GDM1 (cell line): Measurements from ENCODE around the gene ATP2B3.

Experiments
- DNase-seq: peaks from one replicate; lab custom pipeline; 2025; lab: John Stamatoyannopoulos, UW

Gene ATP2B3

GRCh38 chrX:153568451-153569011, 51.1 kb downstream of the ATP2B3 start:
- no peak for DNase-seq

DNA sequence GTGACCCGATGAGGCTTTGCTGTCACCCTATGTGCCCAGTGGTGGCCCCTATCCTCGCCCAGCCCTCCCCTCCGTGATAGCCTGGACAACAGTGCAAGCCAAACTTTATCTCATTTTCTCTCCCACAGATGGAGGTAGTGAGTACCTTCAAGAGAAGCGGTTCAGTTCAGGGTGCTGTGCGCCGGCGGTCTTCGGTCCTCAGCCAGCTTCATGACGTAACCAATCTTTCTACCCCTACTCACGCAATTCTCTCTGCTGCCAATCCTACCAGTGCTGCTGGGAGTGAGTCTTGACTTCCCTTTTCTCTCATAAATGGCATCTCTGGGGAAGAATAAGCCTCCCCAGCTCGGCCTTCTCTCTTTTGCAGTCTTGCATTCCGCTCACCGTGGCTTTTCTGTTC, 52.0 kb downstream of the ATP2B3 start:
- no peak for DNase-seq

- DNase-seq = no peak
Observed at GRCh38 chrX:153571534-153571908, 54.1 kb downstream of the ATP2B3 start.

DNA sequence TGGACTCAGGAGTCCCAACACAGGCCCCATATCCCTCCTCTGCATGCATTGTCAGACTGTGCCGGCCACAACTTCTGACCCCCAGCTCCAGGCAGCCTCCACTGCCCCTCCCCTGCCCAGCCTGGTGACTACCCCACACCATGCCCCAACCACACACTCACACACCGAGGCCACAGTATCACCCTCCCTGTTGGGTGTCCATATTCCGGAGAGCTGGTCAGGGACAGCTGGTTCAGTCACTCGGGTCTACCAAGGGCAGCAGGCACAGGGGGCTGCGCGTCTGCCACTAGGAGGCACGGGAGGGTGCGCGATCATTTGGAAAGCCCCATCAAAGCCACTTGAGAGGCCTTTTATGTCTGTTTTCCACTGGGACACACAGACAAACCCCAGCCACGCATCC, 55.2 kb downstream of the ATP2B3 start:
- no peak for DNase-seq

DNA sequence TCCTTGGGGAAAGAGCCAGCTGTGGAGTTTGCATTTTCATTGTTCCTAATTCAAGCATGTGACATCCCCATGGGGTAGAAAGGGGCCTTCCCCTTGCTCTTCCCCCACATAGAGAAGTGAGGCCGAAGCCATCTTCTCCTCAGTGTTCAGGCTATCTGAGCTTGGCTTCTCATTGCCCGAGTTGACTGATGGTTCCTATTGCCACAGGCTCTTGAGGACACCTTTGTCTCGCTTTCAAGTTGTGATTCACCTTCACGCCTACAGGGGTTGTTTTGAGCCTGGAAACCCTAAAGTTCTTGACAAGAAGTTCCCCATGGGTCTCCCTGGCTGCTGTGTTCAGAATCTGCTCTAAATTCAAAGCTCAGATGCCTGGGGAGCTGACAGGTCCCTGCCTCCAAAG, 56.5 kb downstream of the ATP2B3 start:
- no peak for DNase-seq

DNA sequence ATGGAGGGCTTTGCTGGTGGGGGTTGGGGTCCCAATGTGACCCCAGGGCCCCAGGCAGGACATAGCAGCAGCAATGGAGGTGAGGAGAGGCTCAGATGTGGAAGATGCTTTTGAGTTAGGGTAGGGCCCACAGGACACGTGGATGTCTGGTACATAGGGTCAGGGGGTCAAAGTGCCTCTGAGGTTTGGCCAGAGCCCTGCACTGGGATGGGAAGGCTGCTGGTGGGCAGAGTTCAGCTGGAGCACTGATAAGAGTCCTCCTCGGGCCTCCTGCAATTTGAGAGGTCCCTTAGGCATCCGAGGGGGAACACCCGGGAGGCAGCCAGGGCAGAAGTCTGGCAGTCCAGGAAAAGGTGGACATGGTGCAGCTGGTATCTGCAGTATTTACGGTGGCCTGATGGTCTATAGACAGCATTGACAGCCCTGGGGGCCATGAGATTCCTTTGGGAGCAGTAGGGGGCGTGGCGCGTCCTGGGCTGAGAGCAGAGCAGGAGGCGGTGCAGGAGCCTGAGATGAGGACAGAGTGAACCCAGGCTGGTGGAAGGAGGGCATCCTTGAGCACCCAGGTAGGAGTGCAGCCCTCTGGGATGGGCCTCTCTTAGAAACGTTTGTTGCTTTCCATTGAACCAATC, 58.9 kb downstream of the ATP2B3 start:
- no peak for DNase-seq

DNA sequence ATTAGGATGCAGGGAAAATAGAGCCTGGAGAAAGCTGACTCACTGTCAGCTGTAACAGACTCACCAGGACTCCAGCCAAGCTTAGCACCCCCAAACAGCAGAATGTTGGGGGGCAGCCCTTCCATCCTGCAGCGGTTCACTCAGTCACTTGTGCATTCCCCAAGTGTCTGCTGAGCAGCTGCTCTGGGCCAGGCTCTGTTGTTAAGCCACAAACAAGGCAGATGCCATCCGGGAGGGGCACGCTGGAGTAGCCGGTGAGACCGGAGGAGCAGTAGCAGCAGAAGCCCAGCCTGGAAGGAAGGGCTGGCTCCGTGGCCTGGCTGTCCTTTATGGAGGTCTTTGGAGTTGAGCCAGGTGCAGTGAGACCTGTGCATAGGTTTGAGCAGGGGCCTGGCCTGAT, 59.5 kb downstream of the ATP2B3 start:
- no peak for DNase-seq

DNA sequence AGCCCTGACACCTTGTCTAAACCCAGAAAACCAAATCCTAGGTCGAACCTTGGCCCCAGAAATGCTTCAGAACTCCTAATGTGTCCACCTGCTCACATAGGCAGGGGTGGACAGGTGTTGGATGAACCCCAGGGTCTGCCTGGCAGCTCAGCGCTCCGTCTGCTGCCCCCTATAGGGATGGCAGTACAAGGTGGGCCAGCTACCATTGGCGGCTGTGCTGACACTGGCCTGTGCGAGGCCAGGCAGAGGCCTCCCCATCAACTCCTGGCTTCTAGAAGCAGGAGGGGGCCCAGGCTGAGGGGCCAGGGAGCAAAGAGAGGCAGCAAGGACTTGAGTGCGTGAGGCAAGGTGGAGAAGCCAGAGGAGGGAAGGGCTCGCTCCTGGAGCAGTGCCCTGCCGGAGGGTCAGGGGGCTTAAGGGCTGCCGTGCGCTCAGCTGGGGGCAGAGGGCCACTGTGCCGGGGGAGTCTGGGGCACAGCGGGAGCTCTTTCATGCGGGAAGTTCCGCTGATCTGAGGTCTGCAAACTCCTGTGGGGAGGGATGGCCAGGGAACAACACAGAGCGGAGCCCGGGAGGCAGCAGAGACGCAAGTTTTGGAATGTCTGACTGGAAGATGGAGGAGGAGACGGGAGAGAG, 60.9 kb downstream of the ATP2B3 start:
- DNase-seq = no peak

DNA sequence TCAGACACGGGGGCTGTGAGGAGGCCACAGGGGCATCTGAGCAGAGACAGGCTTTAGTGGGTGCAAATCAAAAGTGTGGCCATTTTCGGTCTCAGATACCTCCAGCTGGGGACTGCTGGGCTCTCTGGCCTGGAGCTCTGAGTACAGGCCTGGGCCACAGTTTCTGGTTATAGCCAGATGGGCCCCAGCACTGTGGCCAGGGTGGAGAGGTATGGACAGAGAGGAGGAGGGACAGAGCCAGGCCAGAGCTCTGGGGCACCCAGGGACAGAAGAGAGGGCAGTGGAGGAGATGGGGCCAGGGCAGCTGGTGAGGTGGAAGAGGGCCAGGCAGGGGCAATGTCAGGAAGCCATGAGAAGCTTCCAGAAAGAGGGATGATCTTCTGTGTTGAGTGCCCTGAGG, 61.4 kb downstream of the ATP2B3 start:
- no peak for DNase-seq

- no peak for DNase-seq
Observed at GRCh38 chrX:153580700-153581386, 63.4 kb downstream of the ATP2B3 start.

DNA sequence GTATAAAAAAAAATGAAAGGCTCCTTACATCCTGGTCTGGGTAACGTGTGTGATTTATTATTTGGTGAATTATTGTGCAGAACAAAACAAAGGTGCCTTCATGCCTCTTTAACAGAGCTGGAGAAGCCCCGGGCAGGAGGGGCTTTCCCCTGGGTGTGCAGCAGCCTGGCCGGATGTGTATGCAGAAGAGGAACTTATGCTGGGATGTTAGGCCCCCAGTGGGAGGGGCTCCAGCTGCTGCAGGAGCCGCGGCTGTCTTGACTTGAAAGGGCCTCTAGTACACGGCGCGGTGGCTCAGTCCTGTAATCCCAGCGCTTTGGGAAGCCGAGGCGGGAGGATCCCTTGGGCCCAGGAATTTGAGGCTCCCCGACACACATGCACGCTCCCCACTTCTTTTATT, 65.5 kb downstream of the ATP2B3 start:
- peak; percentile 75 for DNase-seq

DNA sequence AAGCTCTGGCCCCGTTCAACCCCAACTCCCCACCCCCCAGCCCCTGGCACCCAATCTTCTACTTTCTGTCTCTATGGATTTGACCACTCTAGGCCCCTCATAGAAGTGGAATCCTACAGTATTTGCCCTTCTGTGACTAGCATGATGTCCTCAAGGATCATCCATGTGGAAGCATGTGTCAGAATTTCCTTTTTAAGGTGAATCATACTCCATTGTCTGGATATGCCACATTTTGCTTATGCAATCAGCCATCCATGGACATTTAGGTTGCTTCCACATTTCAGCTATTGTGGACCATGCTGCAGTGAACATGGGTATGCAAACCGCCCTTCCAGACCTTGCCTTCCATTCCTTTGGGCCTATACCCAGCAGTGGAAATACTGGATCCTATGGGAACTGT, 66.0 kb downstream of the ATP2B3 start:
- DNase-seq = no peak

DNA sequence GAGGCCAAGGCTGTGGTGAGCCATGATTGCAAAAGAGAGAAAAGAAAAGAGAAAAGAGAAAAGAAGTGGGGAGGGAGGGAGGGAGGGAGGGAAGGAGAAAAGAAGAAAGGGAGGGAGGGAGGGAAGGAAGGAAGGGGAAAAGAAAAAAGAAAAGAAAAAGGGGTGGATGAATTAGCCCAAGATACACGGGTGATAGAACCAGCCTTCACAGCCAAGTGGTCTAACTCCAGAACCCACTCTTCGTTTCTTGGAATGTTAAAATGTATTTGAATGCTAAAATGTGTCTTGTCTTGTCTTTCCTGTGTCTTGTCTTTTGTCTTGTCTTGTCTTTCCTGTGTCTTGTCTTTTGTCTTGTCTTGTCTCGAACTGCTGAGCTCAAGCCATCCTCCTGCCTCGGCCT, 68.4 kb downstream of the ATP2B3 start:
- DNase-seq = no peak

GRCh38 chrX:153587342-153587741, 69.9 kb downstream of the ATP2B3 start:
- no peak for DNase-seq

- DNase-seq = no peak
Observed at GRCh38 chrX:153588021-153588781, 70.8 kb downstream of the ATP2B3 start.

GRCh38 chrX:153588782-153589446, 71.5 kb downstream of the ATP2B3 start:
- DNase-seq = no peak

GRCh38 chrX:153590961-153591956, 73.8 kb downstream of the ATP2B3 start:
- no peak for DNase-seq

DNA sequence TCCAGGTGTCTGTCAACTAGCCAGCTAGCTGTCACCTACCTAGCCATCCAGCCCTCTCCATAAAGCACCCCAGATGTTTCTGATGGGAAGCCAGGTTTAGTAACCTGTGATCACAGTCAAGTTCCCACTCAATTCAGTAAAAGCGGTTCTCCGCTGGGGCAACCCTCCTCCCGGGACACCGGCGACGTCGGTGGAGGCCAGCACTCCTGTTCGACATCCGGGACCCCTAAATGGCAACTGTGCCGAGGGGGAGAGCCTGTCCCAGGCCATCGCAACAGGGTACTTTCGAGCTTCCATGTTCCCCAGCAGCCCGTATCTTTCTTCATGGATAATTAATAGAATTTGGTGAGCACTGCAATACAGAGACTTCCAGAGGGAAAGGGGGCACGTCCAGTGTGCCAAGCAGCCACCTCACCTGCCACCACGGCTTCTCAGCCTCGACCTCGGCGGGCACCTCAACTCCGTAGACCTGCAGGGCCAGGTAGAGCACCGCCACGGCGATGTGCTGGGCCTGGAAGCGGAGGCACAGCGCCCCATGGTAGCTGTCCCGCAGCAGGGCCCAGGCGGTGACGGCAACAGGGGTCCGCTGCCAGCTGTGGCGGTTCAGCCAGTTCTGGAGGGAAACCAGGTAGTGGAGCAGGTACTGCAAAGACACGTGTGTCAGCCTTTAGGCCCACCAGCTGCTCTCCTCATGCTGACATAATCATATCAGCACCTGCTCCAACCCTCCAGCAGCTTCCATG, 74.8 kb downstream of the ATP2B3 start:
- DNase-seq = no peak

DNA sequence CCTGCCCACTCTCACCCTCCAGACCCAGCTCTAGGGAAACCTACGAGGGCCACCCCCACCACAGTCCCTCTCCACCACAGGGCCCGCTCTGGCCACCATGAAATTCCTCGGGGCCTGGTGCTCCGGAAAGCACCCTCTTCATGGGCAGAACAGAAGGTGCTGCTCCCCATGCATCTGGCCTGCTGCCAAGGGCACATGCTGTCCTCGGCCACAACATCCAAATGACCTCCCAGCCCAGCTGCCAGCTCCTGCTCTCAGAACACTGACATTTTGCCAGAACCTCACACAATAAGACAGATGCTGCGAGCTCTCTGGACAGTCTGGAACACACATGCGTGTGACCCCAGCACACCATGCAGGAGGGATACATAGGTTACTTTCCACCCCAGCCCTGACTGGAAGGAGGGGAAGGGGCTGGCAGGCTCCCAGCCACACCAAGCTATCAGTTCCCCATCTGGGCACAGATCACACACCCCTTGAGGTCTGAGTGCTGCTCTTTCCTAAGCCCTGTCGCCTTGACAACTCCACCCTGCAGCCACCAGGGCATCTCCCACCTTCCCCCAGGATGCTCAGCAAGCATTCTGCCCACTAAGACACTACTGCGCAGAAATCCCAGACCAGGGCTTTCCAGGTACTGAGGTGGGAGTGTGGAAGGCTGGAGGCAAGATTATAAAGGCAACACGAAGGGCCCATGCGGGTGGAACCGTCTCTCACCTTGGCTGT, 75.7 kb downstream of the ATP2B3 start:
- DNase-seq = no peak
